ENCODE measurements around the gene CELF3.

CELF3 gene

DNA sequence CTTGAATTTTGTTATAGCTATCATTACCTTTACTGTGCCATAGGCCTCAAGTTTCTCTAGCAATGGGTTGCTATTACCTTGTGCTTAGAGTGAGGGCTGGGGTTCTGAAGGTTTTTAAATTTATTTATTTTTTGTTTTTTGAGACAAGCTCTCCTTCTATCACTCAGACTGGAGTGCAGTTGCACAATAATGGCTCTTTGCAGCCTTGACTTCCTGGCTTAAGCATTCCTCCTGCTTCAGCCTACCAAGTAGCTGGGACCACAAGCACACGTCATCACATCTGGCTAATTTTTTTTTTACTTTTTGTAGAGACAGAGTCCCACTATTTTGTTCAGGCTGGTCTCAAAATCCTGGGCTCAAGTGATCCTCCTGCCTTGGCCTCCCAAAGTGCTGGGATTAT lies 63.2 kb downstream of the CELF3 start:
- no peak for TF ChIP-seq ZNF274 (IDR thresholded peaks at IDR 0.05; ENCODE audit: low read depth, low read length)
- H3K4me3 ChIP-seq (ENCODE audit: low read length), result no peak overlapping the region

All from GM08714 (cell line).